AG09309 (cell line): ENCODE results near the gene NDUFS2.
A peak's percentile ranks its signal among the peaks of the same experiment; 100 is the strongest.

Experiments used
- DNase-seq: peaks from one replicate; pipeline ENCODE4 v3.0.0-alpha.2; 2010; ENCODE audit warnings: low read depth
- H3K4me3 ChIP-seq: 2 replicates; pipeline ENCODE4 v1.5.1; 2011; ENCODE audit warnings: mild to moderate bottlenecking, low read depth, low read length, moderate library complexity; ENCODE audit not compliant: control insufficient read depth
- CTCF ChIP-seq: IDR thresholded peaks from 2 replicates; pipeline ENCODE4 v1.5.1; 2011; ENCODE audit warnings: mild to moderate bottlenecking, low read depth, low read length, inconsistent platforms; ENCODE audit not compliant: insufficient read depth, control insufficient read depth; ENCODE audit errors: missing control alignments

The NDUFS2 gene

GRCh38 chr1:161192476-161193465, 9.4 kb upstream of the NDUFS2 start:
- no peak overlapping the region for H3K4me3 ChIP-seq
- peak; percentile 95 for TF ChIP-seq CTCF
- no peak for DNase-seq

GRCh38 chr1:161193561-161194235, 8.5 kb upstream of the NDUFS2 start:
- no peak for DNase-seq
- H3K4me3 ChIP-seq, result no peak overlapping the region
- peak; percentile 7 for TF ChIP-seq CTCF

GRCh38 chr1:161195171-161195570, 7.0 kb upstream of the NDUFS2 start:
- no peak for DNase-seq
- no peak for TF ChIP-seq CTCF
- H3K4me3 ChIP-seq, result no peak overlapping the region

- no peak overlapping the region; the same call in none of the 2 replicates for H3K4me3 ChIP-seq
- no peak for TF ChIP-seq CTCF
- DNase-seq, result no peak
These were observed 6.1 kb upstream of the NDUFS2 start for GRCh38 chr1:161196111-161196510.

- peak; percentile 76 for DNase-seq
- TF ChIP-seq CTCF, result no peak
- peak overlapping the region; percentile 66 for H3K4me3 ChIP-seq
These were observed 5.4 kb upstream of the NDUFS2 start for GRCh38 chr1:161196521-161197451.
